ENCODE results near the gene DENND5B.

- TF ChIP-seq, protein P1, sequence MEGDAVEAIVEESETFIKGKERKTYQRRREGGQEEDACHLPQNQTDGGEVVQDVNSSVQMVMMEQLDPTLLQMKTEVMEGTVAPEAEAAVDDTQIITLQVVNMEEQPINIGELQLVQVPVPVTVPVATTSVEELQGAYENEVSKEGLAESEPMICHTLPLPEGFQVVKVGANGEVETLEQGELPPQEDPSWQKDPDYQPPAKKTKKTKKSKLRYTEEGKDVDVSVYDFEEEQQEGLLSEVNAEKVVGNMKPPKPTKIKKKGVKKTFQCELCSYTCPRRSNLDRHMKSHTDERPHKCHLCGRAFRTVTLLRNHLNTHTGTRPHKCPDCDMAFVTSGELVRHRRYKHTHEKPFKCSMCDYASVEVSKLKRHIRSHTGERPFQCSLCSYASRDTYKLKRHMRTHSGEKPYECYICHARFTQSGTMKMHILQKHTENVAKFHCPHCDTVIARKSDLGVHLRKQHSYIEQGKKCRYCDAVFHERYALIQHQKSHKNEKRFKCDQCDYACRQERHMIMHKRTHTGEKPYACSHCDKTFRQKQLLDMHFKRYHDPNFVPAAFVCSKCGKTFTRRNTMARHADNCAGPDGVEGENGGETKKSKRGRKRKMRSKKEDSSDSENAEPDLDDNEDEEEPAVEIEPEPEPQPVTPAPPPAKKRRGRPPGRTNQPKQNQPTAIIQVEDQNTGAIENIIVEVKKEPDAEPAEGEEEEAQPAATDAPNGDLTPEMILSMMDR (IDR thresholded peaks at IDR 0.05), result no peak
- TF ChIP-seq POLR2A (IDR thresholded peaks at IDR 0.05), result no peak
These were observed 114.5 kb downstream of the DENND5B start for GRCh38 chr12:31476437-31476836.

Measured in heart left ventricle (tissue), 13 donors.